ENCODE measurements around the gene KRTAP5-6. TPM values are rescaled to one million over a fixed set of nuclear protein-coding genes. Genes with fewer than 3 reads are reported as not detected.
"Not testable (repeated sequence)": the region's sequence is repeated elsewhere in the genome, so short reads cannot be mapped to it uniquely, and the experiment has no call there.

The KRTAP5-6 gene
- total RNA-seq, 1 experiment from 2014 or later, result not detected

GRCh38 chr11:1682225-1682905, 14.6 kb upstream of the KRTAP5-6 start:
- no peak for DNase-seq (ENCODE audit: extremely low read depth, low read depth)

- DNase-seq (ENCODE audit: extremely low read depth, low read depth), result not testable (repeated sequence)
Measured at GRCh38 chr11:1683216-1683615, 13.8 kb upstream of the KRTAP5-6 start.

- not testable (repeated sequence) for DNase-seq (ENCODE audit: extremely low read depth, low read depth)
Measured at GRCh38 chr11:1683904-1684572, 13.0 kb upstream of the KRTAP5-6 start.

- DNase-seq (ENCODE audit: extremely low read depth, low read depth), result not testable (repeated sequence)
Measured at GRCh38 chr11:1684886-1685874, 11.8 kb upstream of the KRTAP5-6 start.

GRCh38 chr11:1686220-1686619, 10.8 kb upstream of the KRTAP5-6 start:
- DNase-seq (ENCODE audit: extremely low read depth, low read depth), result not testable (repeated sequence)

- DNase-seq (ENCODE audit: extremely low read depth, low read depth), result not testable (repeated sequence)
Measured at GRCh38 chr11:1688336-1688947, 8.6 kb upstream of the KRTAP5-6 start.

GRCh38 chr11:1689250-1690166, 7.5 kb upstream of the KRTAP5-6 start:
- DNase-seq (ENCODE audit: extremely low read depth, low read depth), result not testable (repeated sequence)

GRCh38 chr11:1690167-1691025, 6.6 kb upstream of the KRTAP5-6 start:
- no peak for DNase-seq (ENCODE audit: extremely low read depth, low read depth)

GRCh38 chr11:1691026-1691877, 5.7 kb upstream of the KRTAP5-6 start:
- DNase-seq (ENCODE audit: extremely low read depth, low read depth), result no peak

GRCh38 chr11:1691878-1692707, 4.9 kb upstream of the KRTAP5-6 start:
- DNase-seq (ENCODE audit: extremely low read depth, low read depth), result no peak

GRCh38 chr11:1692708-1693326, 4.2 kb upstream of the KRTAP5-6 start:
- no peak for DNase-seq (ENCODE audit: extremely low read depth, low read depth)

- peak; percentile 50 for DNase-seq (ENCODE audit: extremely low read depth, low read depth)
Measured at GRCh38 chr11:1693327-1694063, 3.5 kb upstream of the KRTAP5-6 start.

GRCh38 chr11:1694064-1694845, 2.7 kb upstream of the KRTAP5-6 start:
- DNase-seq (ENCODE audit: extremely low read depth, low read depth), result peak; percentile 66

GRCh38 chr11:1694846-1695547, 2.0 kb upstream of the KRTAP5-6 start:
- no peak for DNase-seq (ENCODE audit: extremely low read depth, low read depth)
